Measurements from ENCODE around the gene FLT4. TPM values are rescaled to one million over a fixed set of nuclear protein-coding genes. Genes with fewer than 3 reads are reported as not detected.

FLT4 gene
- total RNA-seq, 4 donors from 2014 or later, result 7.6 to 15.2 (median 10.4) TPM

GRCh38 chr5:180644129-180644824, 5.1 kb downstream of the FLT4 start:
- no peak overlapping the region for H3K4me3 ChIP-seq
- no peak for ATAC-seq
- no peak for TF ChIP-seq CTCF (IDR thresholded peaks at IDR 0.05)
- TF ChIP-seq EP300 (IDR thresholded peaks at IDR 0.05), result no peak
- TF ChIP-seq POLR2AphosphoS5 (IDR thresholded peaks at IDR 0.05), result no peak
- no peak for TF ChIP-seq POLR2A (IDR thresholded peaks at IDR 0.05)
- 65 to 76% methylated on average over 4 to 10 of the region's 20 CpGs for WGBS, 2 donors (ENCODE audit: low coverage in 1 of 2)
- H3K4me1 ChIP-seq, result peaks cover 0 to 14% (median 7%) of the 10 kb centered on the region in 3 donors
- no peak overlapping the region for H3K27ac ChIP-seq
- H3K36me3 ChIP-seq, result no peaks in the 10 kb centered on the region
- H3K9me3 ChIP-seq, result no peaks in the 10 kb centered on the region
- peaks cover 74% of the 10 kb centered on the region for H3K27me3 ChIP-seq

DNA sequence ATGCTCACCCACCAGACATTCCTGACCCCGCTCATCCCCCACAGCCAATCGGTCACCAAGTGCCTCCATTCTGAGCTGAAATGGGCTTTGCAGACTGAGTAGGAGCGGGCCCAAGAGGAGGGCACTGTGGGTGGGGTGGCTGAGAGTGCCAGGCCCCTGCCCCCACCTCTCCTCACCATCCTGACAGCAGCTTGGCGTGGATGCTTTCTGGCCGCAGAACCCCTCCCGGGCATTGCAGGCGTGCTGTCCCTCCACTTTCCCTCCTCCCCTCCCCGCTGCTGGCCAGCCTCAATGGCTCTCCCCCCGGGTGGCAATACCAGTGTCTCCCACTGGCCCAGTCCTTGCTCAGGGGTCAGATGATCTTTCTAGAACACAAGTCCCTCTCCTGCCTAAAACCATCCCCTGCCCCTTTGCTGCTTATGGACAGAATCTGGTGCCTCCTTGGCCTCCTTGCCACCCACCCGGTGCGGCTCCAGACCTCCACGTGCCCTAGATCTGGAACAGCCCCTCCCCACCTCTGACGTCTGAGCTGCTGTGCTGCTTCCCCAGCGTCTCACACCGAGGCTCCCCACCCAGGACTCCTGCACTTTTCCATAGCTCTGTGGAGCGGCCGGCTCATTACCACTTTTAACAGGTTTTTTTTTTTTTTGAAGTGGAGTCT, 6.1 kb downstream of the FLT4 start:
- H3K4me1 ChIP-seq, result peaks cover 0 to 4% (median 0%) of the 10 kb centered on the region in 3 donors
- TF ChIP-seq POLR2A (IDR thresholded peaks at IDR 0.05) (no peak), POLR2AphosphoS5 (IDR thresholded peaks at IDR 0.05) (no peak), EP300 (IDR thresholded peaks at IDR 0.05) (no peak), CTCF (IDR thresholded peaks at IDR 0.05) (no peak)
- no peaks in the 10 kb centered on the region for H3K36me3 ChIP-seq
- ATAC-seq, result no peak
- 43 to 53% methylated on average over 5 to 13 of the region's 17 CpGs for WGBS, 2 donors (ENCODE audit: low coverage in 1 of 2)
- H3K27ac ChIP-seq, result no peak overlapping the region
- H3K9me3 ChIP-seq, result no peaks in the 10 kb centered on the region
- no peak overlapping the region for H3K4me3 ChIP-seq
- H3K27me3 ChIP-seq, result peaks cover 64% of the 10 kb centered on the region

- ATAC-seq, result no peak
- Histone ChIP-seq H3K4me3 (no peak overlapping the region), H3K27ac (no peak overlapping the region), H3K27me3 (peaks cover 63% of the 10 kb centered on the region), H3K4me1 (no peaks in the 10 kb centered on the region), H3K9me3 (no peaks in the 10 kb centered on the region), H3K36me3 (no peaks in the 10 kb centered on the region)
- 63% methylated on average over 9 of the region's 9 CpGs; no CpG with 5 or more reads in 1 of the 2 donors for WGBS, 2 donors (ENCODE audit: low coverage in 1 of 2)
- TF ChIP-seq CTCF (IDR thresholded peaks at IDR 0.05) (no peak), POLR2AphosphoS5 (IDR thresholded peaks at IDR 0.05) (no peak)
Observed at GRCh38 chr5:180642779-180643178, 6.6 kb downstream of the FLT4 start.

DNA sequence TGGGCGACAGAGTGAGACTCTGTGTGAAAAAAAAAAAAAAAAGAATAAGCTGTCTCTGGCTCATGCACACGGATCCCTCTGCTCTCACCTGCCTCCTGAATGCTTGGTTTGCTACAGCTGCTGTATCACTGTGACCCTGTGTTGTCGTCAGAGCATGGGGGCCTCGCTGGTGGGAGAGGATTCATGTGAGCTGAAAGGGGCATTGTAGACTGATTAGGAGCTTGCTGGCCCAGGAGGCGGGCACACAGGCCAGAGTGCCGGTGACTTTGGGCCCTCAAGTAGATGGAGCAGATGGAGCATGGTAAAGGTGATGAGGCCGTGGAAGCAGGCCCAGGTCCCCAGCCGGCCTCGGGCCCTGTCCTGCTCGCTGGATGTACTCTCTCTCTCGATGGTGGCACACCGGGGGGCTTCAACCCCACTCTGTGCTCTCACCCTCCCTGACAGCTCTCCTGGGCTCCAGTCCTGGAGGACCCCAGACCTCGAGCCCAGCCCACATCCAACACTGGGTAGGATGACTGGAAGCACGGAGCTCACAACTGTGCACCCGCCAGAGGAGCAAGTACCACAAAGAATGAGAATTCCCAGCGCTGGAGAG, 7.1 kb downstream of the FLT4 start:
- H3K27ac ChIP-seq, result no peak overlapping the region
- no peak overlapping the region for H3K4me3 ChIP-seq
- 60 to 90% methylated on average over 2 of the region's 16 CpGs for WGBS, 2 donors (ENCODE audit: low coverage in 1 of 2)
- no peak for ATAC-seq
- TF ChIP-seq POLR2AphosphoS5 (IDR thresholded peaks at IDR 0.05), result no peak
- TF ChIP-seq EP300 (IDR thresholded peaks at IDR 0.05), result no peak
- no peak for TF ChIP-seq POLR2A (IDR thresholded peaks at IDR 0.05)
- TF ChIP-seq CTCF (IDR thresholded peaks at IDR 0.05), result no peak
- H3K36me3 ChIP-seq, result no peaks in the 10 kb centered on the region
- no peaks in the 10 kb centered on the region for H3K4me1 ChIP-seq
- peaks cover 58% of the 10 kb centered on the region for H3K27me3 ChIP-seq
- no peaks in the 10 kb centered on the region for H3K9me3 ChIP-seq

GRCh38 chr5:180641566-180641900, 7.9 kb downstream of the FLT4 start:
- Histone ChIP-seq H3K4me3 (no peak overlapping the region), H3K27me3 (peaks cover 50% of the 10 kb centered on the region), H3K27ac (no peak overlapping the region), H3K9me3 (no peaks in the 10 kb centered on the region), H3K4me1 (no peaks in the 10 kb centered on the region), H3K36me3 (no peaks in the 10 kb centered on the region)
- WGBS, 2 donors (ENCODE audit: low coverage in 1 of 2), result no CpG with 5 or more reads among the region's 6 CpGs
- TF ChIP-seq POLR2A (IDR thresholded peaks at IDR 0.05) (no peak), CTCF (IDR thresholded peaks at IDR 0.05) (no peak), POLR2AphosphoS5 (IDR thresholded peaks at IDR 0.05) (no peak), EP300 (IDR thresholded peaks at IDR 0.05) (no peak)
- no peak for ATAC-seq
